Umbilical cord (tissue), 2 donors: ENCODE data around the gene LITAFD. TPM values are rescaled to one million over a fixed set of nuclear protein-coding genes. Genes with fewer than 3 reads are reported as not detected.
"Not testable (repeated sequence)": the region's sequence is repeated elsewhere in the genome, so short reads cannot be mapped to it uniquely, and the experiment has no call there.

Experiments
- DNase-seq: peaks from one replicate; pipeline ENCODE4 v3.0.0-alpha.2; 2015; ENCODE audit warnings: low spot score
- total RNA-seq: library from RNA; depleted of rRNA; stranded (reverse); fragments of >200 nt; gene quantifications from one replicate; pipeline ENCODE4 v1.2.3, GENCODE V29; 2014; ENCODE audit warnings: low replicate concordance; ENCODE audit not compliant: insufficient read depth

LITAFD gene
- total RNA-seq, 1 donor from 2014 or later = 0.48 TPM

DNA sequence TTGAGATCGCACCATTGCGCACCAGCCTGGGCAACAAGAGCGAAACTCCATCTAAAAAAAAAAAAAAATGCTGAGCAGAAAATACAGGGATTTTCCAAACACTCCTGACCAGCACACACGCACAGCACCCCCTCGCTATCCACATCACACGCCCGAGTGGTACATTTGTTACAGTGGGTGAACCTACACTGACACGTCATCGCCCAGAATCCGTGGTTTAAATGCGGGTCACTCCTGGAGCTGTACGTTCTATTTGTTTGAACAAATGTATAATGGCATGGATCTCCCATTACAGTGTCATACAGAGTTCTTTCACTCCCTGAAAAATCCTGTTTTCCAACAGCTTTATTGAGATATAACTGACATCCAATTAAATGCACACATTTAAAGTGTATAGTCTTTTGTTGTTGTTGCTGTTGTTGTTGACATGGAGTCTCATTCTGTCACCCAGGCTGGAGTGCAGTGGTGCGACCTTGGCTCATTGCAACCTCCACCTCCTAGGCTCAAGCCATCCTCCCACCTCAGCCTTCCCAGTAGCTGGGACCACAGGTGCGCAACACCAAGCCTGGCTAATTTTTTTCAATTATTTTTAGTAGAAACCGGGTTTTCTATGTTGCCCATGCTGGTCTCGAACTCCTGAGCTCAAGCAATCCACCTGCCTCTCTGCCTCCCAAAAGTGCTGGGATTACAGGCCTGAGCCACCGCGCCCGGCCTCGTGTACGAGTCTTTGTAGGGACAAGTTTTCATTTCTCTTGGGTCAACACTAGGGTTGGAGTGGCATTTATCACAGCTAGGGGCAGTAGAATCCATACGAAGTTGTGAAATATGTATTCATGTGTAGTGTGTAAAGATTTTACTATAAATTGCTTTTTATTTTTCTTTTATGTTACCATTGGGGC is 8.9 kb upstream of the LITAFD start:
- DNase-seq = no peak

DNA sequence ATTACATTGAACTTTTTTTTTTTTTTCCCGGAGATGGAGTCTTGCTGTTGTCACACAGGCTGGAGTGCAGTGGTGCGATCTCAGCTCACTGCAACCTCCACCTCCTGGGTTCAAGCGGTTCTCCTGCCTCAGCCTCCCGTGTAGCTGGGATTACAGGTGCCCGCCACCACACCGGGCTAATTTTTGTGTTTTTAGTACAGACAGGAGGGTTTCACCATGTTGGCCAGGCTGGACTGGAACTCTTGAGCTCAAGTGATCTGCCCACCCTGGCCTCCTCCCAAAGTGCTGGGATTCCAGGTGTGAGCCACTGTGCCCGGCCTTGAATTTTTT is 8.3 kb upstream of the LITAFD start:
- DNase-seq = not testable (repeated sequence)

DNA sequence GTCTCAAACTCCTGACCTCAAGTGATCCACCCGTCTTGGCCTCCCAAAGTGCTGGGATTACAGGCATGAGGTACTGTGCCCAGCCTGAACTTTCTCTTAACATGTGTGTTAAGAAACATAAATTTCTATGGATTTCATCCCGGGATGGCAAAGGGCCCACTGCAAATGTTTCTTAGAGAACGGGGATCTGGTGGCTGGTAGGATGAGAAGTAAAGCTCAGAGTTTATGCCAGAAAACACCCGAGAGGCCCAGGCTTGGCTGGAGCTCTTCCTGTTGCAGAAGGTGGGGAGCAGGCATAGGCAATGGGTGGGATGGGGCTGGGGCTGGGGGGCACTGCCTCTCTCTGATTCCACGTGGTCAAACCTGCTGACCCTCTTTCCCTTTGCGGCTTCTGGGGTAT is 7.8 kb upstream of the LITAFD start:
- DNase-seq = peak; percentile 97

DNA sequence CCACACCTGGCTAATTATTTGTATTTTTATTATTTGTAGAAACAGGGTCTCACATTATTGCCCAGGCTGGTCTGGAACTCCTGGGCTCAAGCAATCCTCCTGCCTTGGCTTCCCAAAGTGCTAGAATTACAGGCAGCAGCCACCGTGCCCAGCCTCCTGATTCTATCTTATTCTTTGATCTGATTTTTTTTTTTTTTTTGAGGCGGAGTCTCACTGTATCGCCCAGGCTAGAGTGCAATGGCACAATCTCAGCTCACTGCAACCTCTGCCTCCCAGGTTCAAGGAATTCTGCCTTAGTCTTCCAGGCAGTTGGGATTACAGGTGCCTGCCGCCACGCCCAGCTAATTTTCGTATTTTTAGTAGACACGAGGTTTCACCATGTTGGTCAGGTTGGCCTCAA is 6.8 kb upstream of the LITAFD start:
- DNase-seq = not testable (repeated sequence)

DNA sequence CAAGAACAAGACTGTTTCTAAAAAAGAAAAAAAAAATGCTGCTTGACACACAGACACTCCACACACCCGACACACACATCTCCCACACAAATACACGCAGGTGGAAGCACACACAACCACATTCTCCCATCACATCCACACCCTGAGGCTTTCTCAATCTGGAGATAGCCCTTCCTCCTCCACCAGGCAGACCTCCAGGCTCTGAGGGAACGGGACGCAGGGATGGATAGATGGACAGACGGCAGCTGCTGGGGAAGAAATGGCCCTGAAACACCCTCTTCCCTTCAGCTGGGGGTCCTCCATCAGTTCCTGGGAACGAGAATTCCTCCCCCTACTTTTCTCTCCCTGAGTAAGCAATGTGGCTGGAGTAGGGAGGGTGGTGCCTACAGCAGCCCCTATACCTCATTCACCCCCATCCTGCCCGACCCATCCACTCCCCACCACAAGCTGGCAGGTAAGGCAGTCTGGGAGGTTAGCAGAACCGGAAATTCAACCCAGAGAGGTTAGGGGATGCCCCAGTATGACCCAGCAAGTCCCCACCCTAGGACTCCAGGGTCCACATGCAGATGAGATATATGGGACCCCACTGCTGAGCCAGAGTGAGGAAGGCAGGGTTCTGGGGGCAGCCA is 4.1 kb upstream of the LITAFD start:
- DNase-seq = no peak

DNA sequence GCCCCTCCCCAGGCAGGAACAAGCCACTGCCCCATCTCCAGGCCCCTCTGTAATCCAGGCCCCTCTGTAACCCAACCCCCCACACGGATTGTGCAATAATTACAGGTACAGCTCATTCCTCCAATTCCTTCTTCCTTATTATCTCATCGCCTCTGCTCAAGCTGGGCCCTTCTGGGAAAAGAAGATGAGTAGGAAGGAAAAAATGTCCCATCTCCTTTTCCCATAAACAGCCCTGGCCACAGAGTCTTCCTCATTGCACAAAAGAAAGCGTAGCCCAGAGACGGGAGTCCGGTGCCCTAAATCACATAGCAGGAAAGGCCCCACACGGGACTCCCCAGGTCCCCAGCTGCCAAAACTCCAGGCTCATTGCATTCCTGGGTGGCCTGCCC is 3.6 kb upstream of the LITAFD start:
- peak; percentile 67 for DNase-seq

DNA sequence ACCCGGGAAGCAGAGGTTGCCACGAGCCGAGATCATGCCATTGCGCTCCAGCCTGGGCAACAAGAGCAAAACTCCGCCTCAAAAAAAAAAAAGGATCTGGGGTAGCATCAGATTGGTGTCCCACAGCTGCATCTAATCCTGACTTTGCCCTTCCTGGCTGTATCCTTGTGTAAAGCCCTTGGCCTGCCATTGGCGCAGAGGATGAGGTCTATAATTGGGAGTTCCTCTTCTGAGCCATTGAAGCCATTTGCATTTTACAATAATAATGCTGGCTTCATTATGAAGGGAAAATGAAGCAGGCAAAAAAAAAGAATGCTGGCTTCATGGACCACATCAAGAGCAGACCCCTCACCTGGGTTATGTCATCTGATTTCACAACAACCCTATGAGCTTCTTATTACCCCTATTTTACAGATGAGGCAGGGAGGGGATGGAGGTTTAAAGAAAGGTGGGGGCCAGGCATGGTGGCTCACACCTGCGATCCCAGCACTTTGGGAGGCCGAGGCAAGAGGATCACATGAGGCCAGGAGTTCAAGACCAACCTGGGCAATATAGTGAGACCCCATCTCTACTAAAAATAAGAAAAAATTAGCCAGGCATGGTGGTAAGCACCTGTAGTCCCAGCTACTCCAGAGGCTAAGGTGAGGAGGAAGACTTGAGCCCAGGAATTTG is 1.2 kb upstream of the LITAFD start:
- no peak for DNase-seq

DNA sequence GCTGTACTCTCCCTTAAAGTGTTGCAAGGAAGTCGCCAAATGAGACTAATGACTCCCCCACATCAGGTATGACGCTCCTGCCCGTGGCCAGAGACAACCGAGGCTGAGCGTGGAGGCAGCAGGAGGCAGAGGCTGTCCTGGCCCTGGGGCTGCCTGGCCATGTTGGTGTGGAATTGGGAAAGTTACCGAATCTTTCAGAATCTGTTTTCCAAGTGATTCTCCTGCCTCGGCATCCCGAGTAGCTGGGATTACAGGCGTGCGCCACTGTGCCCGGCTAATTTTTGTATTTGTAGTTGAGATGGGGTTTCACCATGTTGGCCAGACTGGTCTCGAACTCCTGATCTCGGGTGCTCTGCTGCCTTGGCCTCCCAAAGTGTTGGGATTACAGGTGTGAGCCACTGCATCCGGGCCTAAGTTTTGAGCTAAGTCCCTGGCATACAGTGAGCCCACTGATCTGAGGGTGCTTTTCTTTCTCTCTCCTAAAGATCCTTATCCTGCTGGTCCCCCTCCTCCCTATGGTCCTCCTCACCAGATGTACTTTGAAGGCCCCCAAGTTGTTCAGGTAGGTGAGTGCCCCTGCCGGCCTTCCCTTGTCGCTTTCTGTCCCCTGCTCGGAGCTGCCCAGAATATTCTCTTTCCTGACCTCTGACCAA is 700 bp downstream of the LITAFD start:
- no peak for DNase-seq

DNA sequence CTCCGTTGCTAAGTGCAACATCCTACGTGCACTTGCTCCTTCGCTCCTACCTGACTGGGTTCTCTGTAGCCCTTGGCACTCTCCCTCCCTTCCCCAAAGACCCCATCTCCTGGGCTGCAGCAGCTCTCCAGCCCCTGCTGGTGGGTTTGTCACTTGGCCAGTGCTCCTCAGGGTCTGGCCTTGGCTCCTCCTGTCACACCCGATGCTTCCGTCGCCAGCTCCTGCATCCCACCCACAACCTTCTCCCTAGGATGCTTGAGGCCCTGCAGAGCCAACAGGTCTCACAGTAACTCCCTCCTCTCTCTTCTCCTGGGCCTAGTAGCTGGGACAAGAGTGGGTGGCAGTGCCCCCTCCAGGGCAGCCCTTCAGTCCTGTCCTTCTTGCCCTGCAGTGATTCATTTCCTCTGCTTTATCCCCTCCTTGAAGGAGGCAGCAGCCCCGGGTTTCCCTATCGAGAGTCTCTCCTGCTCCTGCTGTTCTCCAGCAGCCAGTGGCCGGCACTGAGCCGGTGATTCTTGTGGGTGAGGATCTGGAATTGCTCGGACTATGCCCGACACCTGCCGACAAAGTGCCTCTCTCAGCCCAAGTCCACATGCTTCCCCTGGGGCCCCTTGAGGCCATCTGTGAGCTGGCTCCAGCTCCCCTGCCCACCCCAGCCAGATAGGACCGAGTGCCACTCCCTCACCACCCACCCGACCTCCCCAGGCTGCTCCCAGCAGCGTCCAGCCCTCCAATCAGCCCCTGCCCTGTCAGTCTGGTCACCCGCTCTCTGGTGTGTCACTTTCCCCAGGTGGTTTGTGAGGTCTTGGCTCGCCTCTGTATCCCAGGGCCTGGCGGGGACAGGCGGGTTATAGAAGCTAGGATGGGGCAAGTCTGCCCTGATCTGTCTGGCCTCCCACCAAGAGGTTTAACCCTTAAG is 3.8 kb downstream of the LITAFD start:
- DNase-seq = no peak

DNA sequence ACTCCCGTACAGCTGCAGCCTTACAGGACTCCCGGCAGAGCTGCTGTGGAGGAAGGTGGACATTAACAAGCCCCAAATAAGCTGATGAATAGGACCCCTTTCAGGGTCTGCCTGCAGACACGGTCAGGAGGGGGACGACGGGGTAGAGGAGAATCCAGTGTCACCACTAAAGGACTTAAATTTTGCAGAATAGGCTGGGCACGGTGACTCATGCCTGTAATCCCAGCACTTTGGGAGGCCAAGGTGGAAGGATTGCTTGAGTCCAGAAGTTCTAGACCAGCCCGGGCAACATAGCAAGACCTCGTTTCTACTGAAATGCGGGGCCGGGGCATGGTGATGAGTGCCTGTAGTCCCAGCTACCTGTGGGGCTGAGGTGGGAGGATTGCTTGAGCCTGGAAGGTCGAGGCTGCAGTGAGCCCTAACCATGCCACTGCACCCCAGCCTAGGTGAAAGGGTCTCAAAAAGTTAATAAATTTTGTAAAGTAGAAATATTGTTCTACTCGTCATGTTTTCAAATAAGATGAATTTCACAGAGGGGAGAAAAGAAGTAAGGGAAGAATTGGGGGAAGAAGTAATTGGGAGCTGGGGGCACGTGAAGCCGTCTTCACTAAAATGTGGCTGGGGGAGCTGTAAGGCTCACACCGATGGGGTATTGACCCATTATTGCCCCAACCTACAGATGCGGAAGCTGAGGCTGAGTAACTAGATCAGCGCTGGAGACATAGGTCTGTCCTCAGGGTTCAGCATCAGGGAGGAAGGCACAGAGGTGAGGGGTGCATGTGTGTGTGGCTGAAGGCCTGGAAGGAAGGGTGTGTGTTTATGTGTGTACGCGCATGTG is 4.7 kb downstream of the LITAFD start:
- DNase-seq = no peak

DNA sequence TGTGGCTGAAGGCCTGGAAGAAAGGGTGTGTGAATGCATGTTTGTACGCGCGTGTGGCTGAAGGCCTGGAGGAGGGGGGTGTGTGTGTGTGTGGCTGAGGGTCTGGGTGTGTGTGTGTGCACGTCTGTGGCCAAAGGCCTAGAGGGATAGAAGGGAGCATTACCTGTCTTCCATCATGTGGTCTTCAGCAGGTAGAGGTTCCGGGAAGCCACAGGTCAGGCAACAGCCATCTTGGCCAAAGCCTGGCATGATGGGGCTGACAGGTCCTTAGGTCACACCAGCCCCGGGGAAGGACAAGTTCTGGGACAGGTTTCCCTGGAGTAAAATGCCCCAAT is 5.2 kb downstream of the LITAFD start:
- DNase-seq = no peak

DNA sequence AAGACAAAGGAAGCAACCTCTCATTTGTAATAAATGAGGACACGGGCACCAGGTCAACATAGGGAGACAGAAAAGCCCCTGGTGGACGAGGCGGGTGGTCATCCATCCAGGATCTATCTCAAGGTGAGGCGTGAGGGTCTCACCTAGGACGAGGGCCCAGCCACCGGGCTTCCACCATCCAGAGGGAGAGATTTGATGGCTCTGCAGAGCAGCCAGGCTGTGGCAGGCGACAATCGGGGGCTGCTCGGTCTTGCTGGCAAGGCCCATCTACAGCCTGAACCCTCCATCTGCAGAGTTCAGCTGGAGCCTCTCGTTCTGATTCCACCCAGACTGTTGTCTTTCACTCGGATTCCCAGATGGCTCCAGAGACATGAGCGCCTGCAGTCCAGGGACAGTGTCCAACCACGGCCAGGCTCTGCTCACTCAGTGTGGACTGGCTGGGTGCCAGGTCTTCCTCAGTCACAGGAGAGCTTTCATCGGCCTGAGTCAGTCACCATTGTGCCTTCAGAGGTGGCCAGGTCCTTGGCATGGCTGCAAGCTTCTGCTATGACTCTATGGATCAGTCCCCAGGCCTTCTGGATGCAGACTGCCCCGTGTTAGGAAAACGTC is 5.9 kb downstream of the LITAFD start:
- DNase-seq = no peak

DNA sequence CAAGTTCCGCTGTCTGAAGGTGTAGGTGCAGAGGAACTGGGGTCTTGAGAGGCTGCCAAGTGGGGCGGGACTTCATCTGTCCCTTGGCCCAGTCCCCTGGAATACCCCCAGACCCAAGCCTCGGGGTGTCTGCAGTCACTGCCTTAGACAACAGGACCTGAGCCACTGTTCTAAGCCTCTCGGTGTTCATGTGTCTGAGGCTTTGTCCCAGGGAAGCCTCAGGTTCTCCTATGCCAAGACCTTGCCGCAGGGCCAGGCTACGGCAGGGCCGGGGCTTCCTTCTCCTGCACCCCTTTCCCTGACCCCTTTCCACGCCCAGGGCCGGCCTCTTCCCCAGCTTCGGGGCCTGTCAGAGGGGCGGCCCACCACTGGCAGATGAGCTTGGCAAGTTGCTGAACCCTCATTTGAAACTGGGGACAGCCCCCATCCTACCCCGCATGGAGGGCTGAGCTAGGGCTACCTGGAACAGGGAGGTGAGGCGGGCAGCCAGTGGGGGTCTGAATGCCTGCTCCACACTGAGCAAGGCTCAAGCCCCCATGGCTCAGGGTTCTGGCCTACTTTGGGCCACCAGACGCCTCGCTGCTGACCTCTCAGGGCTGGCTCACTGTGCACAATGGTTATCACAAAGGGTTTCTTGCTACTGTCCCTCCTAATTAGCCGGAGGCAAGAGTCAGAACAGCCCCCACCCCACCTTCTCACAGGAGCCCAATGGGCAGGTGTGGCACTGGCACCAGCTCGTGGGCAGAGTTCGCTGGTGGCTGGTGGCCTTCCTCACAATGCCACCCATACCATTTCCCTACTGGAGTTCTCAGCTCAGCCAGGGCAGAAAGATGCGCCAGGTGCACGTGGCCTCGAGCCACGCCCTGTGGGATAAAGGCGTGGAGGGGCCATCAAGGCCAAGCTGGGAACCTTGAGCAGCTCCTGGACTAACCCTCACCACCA is 7.1 kb downstream of the LITAFD start:
- no peak for DNase-seq

DNA sequence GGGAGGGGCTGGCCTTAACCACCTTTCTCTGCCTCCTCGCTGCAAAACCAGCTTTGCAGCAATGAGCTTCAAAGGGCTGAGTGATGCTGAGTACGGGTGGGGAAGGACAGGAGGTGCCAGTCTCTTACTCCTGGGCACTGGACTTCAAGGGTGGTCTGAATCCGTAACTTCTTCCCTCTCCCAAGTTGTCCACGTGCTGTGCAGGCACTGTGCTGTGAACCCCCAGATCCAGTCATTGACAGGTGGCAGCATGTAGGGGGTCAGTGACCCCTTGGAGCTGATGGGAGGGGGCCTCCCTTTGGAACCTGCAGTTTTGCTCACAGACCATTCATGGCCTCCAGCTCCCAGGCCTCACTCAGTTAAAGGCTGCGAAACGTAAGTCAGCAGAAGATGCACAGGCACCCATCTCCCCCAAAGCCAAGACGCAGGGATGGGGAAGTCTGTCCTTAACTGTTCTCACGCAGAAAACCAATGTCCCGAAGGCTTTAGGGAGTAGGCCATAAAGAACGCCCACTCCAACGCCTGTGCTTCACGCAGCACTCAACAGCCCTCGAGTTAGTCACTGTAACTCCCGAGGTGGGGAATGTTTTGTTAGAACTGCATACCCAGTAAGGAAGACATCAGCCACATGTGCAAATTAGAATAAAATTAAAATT is 7.9 kb downstream of the LITAFD start:
- no peak for DNase-seq

DNA sequence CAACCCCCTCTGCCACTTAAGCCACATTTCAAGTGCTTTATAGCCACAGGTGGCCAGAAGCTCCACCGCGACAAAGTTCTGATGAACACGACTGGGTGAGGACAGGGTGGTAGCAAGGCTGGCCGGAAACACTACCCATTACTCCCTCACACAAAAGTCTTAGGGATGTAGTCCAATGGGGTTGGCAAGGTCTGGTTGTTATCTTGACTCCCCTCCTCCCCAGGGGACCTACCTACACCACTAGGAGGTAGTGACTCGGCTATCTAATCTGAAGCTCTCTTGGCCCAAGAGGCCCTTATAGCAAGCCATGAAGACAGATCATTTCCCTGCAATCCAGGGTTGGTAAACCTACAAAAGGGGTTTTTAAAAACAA is 8.4 kb downstream of the LITAFD start:
- DNase-seq = no peak

DNA sequence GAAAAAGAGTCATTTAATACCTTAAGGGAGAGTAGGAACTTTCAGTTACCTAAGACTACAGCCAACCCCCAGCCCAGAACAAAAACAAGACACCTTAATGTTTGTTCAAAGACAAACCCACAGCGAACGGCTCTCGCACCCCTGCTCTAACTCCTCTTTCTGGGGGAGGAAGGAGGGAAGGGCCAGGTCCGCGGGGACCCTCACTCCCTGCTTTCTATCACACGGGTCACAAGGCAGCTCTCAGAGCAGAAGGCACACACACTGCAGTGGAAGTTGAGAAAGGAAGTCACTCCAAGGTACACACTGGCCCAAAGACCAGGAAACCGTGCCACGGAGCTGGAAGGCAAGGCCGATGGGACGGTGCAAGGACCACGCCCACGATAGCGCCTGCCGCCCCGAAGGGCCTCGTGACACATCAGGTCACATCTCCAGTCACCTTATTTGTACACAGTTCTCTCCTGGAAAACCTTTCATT is 10.0 kb downstream of the LITAFD start:
- no peak for DNase-seq

DNA sequence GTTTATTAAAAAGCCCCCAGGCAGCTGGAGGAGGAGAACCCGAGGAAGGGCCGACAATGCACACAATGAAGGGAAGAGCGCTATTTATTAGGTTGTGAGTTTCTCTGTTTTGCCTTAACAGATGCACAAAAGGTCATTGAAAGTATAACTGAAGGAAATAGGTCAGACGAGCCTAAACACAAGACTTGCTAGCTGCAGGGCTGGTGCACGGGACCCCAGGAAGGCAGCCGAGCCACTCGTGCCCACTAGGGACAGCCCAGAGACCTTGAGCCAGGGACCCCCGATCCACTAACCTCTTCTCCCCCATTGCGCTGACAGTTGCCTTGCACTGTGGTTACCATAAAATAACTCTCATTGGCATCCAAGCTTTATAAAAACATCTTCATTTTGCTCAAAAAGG is 11.3 kb downstream of the LITAFD start:
- DNase-seq = no peak

DNA sequence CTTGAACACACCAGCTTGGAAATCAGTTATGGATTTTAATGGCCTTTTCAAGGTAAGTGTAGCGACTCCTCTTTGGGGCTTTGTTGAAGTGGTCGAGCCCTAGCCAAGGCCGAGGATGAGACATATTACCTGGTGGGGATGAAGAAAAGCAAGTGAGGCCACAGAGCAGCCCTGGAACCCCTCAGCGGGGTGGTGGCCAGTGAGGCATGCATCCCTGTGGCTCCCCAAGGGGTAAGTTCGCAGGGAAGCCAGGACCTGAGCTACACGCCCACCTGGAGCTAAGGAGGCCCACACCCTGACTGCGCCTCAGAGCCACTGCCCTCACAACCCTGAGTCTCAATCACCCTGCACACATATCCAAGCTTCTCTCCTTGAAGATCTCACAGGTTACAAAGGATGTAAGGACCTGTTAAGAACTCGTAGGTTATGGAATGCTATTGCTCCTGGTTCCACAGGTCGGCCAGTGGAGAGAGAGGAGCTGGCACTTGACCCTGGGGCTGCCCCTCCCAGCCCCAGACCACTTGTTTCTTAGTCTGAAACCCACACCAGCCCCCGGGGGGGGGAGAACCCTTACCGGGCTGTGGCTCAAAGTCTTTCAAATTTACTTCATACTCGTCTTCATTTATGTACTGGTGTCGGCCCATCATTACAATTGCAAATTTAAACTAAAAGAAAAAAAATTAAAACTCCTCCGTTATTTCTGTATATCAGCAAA is 12.0 kb downstream of the LITAFD start:
- no peak for DNase-seq
